ENCODE results near the gene TBC1D21. TPM values are rescaled to one million over a fixed set of nuclear protein-coding genes. Genes with fewer than 3 reads are reported as not detected.
A peak's percentile ranks its signal among the peaks of the same experiment; 100 is the strongest.

Gene TBC1D21
- total and polyA plus RNA-seq, 2 of the 4 experiments (the other 2 are of a cell fraction): not detected

GRCh38 chr15:73858062-73858461, 15.3 kb upstream of the TBC1D21 start:
- Histone ChIP-seq H3K27ac (ENCODE audit: insufficient read depth, low read length) (no peak overlapping the region), H2BK120ac (ENCODE audit: low read depth, low read length) (no peak overlapping the region), H2BK5ac (ENCODE audit: low read depth, low read length, poor library complexity, severe bottlenecking) (no peak overlapping the region), H3K9ac (ENCODE audit: low read depth, low read length) (no peak overlapping the region), H4K91ac (ENCODE audit: insufficient read depth, low read depth, low read length) (no peak overlapping the region), H2AFZ (replicated peaks; ENCODE audit: low read length, poor library complexity) (no peak overlapping the region), H4K5ac (ENCODE audit: low read depth, low read length) (no peak overlapping the region), H3K4me1 (ENCODE audit: control insufficient read depth, insufficient read depth, low read length) (no peaks in the 10 kb centered on the region), H4K8ac (ENCODE audit: low read depth in 2 of 2, low read length in 2 of 2) (no peak overlapping the region), H3K27me3 (ENCODE audit: control insufficient read depth, insufficient read depth, low read length) (peaks cover 63% of the 10 kb centered on the region), H3K79me1 (ENCODE audit: low read depth in 1 of 2, low read length in 2 of 2) (no peaks in the 10 kb centered on the region), H3K36me3 (ENCODE audit: control insufficient read depth, insufficient read depth, low read length) (no peaks in the 10 kb centered on the region), H2AK9ac (replicated peaks; ENCODE audit: low read depth, low read length, poor library complexity) (no peak overlapping the region), H3K9me3 (ENCODE audit: control insufficient read depth, insufficient read depth, low read length) (no peaks in the 10 kb centered on the region), H3K4ac (ENCODE audit: low read depth, low read length) (no peak overlapping the region), H3K14ac (replicated peaks; ENCODE audit: low read depth, low read length) (no peak overlapping the region), H2BK20ac (ENCODE audit: low read depth, low read length) (no peak overlapping the region), H4K20me1 (ENCODE audit: insufficient read depth, low read length) (no peaks in the 10 kb centered on the region; the same call in 1 of the 2 replicates), H3K56ac (ENCODE audit: extremely low read depth, insufficient read depth, low read length) (no peak overlapping the region), H2BK15ac (ENCODE audit: low read depth, low read length) (no peak overlapping the region), H3K23ac (ENCODE audit: low read depth, low read length) (no peak overlapping the region), H2AK5ac (ENCODE audit: low read depth, low read length) (no peak overlapping the region), H3K18ac (ENCODE audit: low read depth, low read length) (no peak overlapping the region), H3K4me3 (ENCODE audit: insufficient read depth, low read depth, low read length) (no peak overlapping the region), H3K4me2 (ENCODE audit: low read depth, low read length) (no peak overlapping the region), H3K9me1 (ENCODE audit: insufficient read depth, low read length) (no peaks in the 10 kb centered on the region)
- DNase-seq (no peak), ATAC-seq (ENCODE audit: low read depth) (no peak)
- intact Hi-C loops (cut with micrococcal nuclease): no loop called here
- TF ChIP-seq CTCF (conservative IDR thresholded peaks at IDR 0.05; ENCODE audit: low read depth, low read length) (no peak), CEBPB (IDR thresholded peaks at IDR 0.05; ENCODE audit: low read depth, low read length) (no peak), USF2 (IDR thresholded peaks at IDR 0.05; ENCODE audit: low read depth, low read length) (0 out of 2 replicates have a peak, but pooled peaks have one; percentile 7), CHD1 (IDR thresholded peaks at IDR 0.05; ENCODE audit: low read depth, low read length) (no peak)
- ChIA-PET CTCF (interaction anchor here (0.5 to 1.7 kb wide), 2 partner anchors 16 to 57 kb away, joined by 4 to 5 read pairs; no protein-coding TSS in a partner anchor), POLR2A (ENCODE audit: unreplicated experiment) (no interaction called here)
- in situ Hi-C loops (cut with MboI; ENCODE audit: low sequenced_read_pairs): no loop called here
- 50% methylated on average over 6 of the region's 6 CpGs; no CpG with 5 or more reads in 1 of the 2 experiments for WGBS, 2 experiments (ENCODE audit: extremely low coverage in 2 of 2, insufficient read length in 1 of 2)
- dilution Hi-C loops (cut with HindIII; ENCODE audit: low sequenced_read_pairs, unreplicated experiment): no loop called here
- BruUV-seq (replicated peaks): no TSS peak

All from IMR-90 (cell line).